HG03103 (cell line): ENCODE measurements around the gene RRAS.
A peak's percentile ranks its signal among the peaks of the same experiment; 100 is the strongest.

ENCODE experiments used
- ATAC-seq: cut with Tn5 transposase; IDR thresholded peaks from one replicate; pipeline ENCODE4 v1.9.1; 2021; ENCODE audit warnings: low read depth; ENCODE audit not compliant: unreplicated experiment

RRAS gene

GRCh38 chr19:49655570-49656455 lies 15.9 kb upstream of the RRAS start:
- ATAC-seq, result no peak

GRCh38 chr19:49654581-49654980 lies 14.6 kb upstream of the RRAS start:
- ATAC-seq, result no peak

GRCh38 chr19:49653466-49653806 lies 13.5 kb upstream of the RRAS start:
- no peak for ATAC-seq

DNA sequence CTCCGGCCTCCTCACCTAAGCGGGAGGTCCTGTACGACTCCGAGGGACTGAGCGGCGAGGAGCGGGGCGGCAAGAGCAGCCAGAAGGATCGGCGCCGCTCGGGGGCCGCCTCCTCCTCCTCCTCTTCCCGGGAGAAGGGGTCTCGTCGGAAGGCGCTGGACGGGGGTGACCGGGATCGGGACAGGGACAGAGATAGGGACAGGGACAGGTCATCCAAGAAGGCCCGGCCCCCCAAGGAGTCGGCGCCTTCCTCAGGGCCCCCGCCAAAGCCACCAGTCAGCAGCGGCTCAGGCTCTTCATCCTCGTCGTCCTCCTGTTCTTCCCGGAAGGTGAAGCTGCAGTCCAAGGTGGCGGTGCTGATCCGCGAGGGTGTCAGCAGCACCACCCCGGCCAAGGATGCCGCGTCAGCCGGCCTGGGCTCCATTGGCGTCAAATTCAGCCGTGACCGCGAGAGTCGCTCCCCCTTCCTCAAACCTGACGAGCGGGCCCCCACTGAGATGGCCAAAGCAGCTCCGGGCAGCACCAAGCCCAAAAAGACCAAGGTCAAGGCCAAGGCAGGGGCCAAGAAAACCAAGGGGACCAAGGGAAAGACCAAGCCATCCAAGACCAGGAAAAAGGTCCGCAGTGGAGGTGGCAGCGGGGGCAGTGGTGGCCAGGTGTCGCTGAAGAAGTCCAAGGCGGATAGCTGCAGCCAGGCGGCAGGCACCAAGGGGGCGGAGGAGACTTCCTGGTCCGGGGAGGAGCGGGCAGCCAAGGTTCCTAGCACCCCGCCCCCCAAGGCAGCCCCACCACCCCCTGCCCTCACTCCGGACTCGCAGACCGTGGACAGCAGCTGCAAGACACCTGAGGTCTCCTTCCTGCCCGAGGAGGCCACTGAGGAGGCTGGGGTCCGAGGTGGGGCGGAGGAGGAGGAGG lies 12.9 kb upstream of the RRAS start:
- ATAC-seq, result no peak

- ATAC-seq, result no peak
Observed at GRCh38 chr19:49651820-49652550, 12.0 kb upstream of the RRAS start.

- no peak for ATAC-seq
Observed at GRCh38 chr19:49651029-49651819, 11.3 kb upstream of the RRAS start.

DNA sequence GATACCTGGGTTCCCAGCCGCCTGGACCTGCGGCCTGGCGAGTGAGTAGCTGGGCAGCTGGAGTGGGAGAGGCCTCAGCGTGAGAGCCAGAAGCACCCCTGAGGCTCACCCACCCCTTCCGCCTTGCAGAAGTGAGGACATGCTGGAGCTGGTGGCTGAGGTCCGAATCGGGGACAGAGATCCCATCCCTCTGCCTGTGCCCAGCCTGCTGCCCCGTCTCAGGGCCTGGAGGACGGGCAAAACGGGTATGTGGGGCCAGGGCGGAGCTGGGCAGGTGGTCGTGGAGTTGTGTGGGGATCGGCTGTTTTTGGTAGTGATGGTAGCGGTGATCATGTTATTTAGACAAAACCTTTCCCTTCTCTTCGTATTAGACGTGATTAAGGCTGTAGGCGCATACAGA lies 6.6 kb upstream of the RRAS start:
- ATAC-seq, result no peak

DNA sequence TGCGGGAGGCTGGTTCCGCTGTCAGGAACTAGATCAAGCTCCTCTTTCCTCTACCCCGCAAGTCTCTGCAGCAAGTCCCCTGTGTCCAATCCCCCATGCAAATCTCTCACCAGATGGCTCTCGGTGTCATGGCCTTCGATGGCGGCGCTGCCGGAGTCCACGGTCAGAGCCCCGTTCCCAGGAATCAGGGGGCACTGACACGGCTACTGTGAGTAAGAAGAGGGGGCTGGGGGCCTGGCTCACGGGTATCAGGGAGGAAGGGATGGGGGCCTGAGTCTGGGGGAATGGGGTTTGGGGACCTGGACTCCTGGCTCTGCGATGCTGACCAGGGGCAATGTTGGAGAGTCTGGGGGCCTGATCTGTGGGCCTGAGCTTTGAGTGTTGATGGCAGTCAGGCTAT lies 6.1 kb upstream of the RRAS start:
- ATAC-seq, result no peak

GRCh38 chr19:49645592-49645991 lies 5.6 kb upstream of the RRAS start:
- ATAC-seq, result no peak

GRCh38 chr19:49643466-49643865 lies 3.5 kb upstream of the RRAS start:
- ATAC-seq, result no peak

GRCh38 chr19:49642492-49643035 lies 2.6 kb upstream of the RRAS start:
- ATAC-seq, result no peak

DNA sequence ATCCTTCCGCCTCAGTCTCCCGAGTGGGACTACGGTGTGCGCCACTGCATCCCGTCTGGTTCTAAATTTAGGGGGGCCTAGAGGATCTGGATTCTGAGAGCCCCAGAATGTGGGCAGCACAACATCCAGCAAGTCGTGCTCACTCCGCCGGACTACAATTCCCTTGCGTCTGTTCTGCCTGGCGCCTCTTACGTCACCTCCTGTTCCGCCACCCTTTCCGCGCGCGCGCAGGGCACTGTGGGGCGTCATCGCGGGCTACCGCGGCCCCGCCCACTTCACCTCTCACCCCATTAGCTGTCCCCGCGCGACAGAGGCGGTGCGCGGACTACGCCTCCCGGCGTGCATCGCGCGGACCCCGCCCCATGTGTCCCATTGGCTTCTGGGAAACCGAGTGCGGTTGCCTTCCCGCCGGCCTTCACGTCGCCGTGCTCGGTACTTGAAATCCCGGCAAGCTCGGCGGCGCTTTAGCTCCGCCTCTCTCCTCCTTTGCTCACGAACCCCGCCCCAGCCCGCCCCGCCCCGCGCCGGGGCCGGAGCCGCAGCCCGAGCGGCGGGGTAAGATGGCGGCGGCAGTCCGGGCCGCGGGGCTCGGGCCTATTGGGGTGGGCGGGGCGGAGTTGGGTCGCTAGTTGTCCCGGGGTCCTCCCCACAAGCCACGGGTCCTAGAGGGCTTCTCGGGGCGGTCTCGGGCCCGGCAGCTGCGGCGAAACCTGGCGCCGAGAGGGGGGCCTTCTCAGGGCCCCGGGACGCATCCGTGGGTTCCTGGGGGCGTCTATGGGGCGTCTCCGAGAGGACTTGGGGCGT lies 1.9 kb upstream of the RRAS start, which contains the start of gene SCAF1:
Gene SCAF1 (plus strand): TSS at position 522 of the 804 bp plus-strand sequence. CDS start 2,818 bp downstream, outside the sequence.
- ATAC-seq, result peak; percentile 53

DNA sequence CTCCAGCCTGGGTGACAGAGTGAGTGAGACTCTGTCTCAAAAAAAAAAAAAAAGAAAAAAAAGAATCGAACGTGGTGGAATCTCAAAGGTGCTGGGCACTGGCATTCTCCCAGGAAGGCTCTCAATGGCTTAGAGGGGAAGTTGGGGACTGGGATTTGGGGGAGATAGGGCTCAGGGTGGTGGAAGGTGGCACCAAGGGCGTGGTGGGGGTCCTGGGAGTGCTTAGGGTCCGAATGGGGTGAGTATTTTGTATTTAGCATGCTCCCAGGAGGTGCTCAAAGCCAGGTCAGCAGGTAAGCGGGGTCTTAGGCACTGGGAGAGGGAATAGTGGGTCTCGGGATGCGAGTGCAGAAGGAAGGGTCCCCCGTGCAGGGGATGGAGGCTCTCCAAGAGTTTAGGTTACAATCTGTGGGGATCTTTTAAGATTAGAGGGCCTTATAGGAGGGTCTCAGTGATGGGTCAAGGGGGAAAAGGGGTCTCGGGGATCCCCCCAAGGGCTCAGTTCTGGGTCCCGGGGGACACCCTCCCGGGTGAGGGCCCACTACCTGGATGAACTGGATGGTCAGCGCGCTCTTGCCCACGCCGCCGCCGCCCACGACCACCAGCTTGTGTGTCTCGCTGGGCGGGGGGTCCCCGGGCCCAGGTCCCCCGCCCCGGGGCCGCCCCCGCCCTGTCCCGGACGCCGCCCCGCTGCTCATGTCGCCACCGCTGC lies 386 bp downstream of the RRAS start:
- ATAC-seq, result no peak

GRCh38 chr19:49637821-49638738 lies 1.9 kb downstream of the RRAS start:
- no peak for ATAC-seq

DNA sequence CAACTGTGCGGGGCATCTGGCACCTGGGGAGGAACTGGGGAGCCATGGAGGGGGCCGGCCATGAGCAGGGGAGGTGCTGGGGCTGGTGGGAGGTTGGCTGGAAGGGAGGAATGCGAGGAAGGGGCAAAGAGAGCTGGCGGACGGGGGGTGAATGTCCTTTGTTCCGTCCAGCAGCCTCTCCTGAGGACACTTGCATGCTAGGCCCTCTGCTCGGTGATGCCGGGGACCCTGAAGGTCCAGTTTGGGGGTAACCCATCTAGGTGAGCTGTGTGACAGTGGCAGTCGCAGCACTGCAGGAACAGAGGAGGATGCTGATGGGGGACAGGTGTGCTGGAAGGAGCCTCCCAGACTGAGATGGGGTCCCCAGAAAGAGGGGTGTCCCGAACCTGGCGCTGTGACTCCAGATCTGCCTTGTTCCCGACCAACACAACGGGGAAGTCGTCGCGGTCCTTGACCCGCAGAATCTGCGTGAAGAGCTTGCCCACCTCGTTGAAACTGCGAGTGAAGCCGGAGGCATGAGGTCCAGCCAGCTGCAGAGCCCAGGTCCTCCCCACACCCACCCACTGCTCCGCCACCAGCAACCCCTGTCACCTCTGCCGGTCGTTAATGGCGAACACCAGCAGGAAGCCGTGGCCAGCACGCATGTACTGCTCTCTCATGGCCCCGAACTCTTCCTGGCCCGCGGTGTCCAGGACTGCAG lies 3.6 kb downstream of the RRAS start:
- ATAC-seq, result no peak

DNA sequence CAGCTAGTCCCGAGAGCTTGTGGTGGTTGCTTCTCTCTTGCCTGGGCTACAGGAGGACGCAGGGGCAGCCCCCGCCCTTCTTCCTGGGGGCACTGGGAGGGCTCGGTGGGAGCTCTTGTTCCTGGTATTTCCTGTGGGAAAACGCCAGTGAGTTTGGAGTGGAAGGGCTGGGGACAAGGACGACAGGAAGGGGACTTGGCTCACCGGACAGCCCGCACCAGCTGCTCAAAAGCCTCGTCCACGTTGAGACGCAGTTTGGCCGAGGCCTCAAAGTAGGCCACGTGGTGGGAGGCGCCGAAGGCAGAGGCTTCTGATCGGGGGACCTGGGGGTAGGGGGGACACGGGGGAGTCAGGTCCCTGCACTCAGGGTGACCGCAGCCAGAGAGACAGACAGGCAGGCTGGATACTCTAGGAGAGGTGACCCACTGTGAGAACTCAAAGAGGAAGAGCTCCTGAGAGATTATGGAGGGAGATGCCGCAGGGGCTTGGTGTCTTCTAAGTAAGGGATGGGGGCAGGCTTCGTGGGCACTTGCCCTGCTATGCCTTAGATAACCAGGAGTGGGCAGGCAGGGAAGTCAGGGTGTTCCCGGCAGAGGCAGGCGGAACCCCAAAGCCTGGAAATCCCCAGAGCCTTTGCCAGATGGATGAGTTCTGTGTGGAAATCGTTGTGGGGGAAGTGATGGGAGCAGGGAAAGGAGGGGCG lies 4.3 kb downstream of the RRAS start:
- no peak for ATAC-seq
